Lower lobe of right lung (tissue), 2 donors: ENCODE results near the gene PTGES2. TPM values are rescaled to one million over a fixed set of nuclear protein-coding genes. Genes with fewer than 3 reads are reported as not detected.

ENCODE experiments used
- ATAC-seq, 2 donors: fragments of 200-7000 bp; cut with Tn5 transposase; one replicate each; pipeline ENCODE4 v1.9.1; 2020 to 2022; ENCODE audit warnings: mild to moderate bottlenecking in 2 of 2, moderate library complexity in 2 of 2
- DNase-seq: peaks from one replicate; pipeline ENCODE4 v3.0.0-alpha.2; 2020
- H3K27ac ChIP-seq: fragments of 200-600 bp; one replicate; pipeline ENCODE4 v1.8.0; 2022
- H3K27me3 ChIP-seq: fragments of 200-600 bp; one replicate; pipeline ENCODE4 v1.8.0; 2022; ENCODE audit warnings: low read depth
- H3K36me3 ChIP-seq: fragments of 200-600 bp; one replicate; pipeline ENCODE4 v1.8.0; 2022; ENCODE audit warnings: mild to moderate bottlenecking
- H3K4me1 ChIP-seq: fragments of 200-600 bp; one replicate; pipeline ENCODE4 v1.8.0; 2022
- H3K4me3 ChIP-seq: fragments of 200-600 bp; one replicate; pipeline ENCODE4 v1.8.0; 2022; ENCODE audit warnings: mild to moderate bottlenecking
- H3K9me3 ChIP-seq: fragments of 200-600 bp; one replicate; pipeline ENCODE4 v1.8.0; 2022
- CTCF ChIP-seq: fragments of 200-600 bp; IDR thresholded peaks from one replicate; pipeline ENCODE4 v1.8.0; 2022; ENCODE audit warnings: antibody characterized with exemption, mild to moderate bottlenecking
- intact Hi-C: fragments of 100-400 bp; cut with DNase I; formaldehyde crosslinking; loops from one replicate; pipeline ENCODE4 v1.11.0; 2022
- total RNA-seq: library from RNA; stranded (reverse); fragmentation: NEBNext Ultra II Directional; extraction: Animal tissue kit (Norgen Biotek cat#: 25700); gene quantifications from one replicate; pipeline ENCODE4 v1.2.1, GENCODE V29; 2021
- donor health status: DM: no; HTN: yes; CAD: no; lungs with severe emphysema.

Gene PTGES2
- total RNA-seq, 1 donor from 2014 or later = 30.6 TPM

GRCh38 chr9:128159784-128160602 lies 32.5 kb upstream of the PTGES2 start, which contains the start of gene BBLN:
TSS of gene BBLN (plus strand) at chr9:128160265. CDS start at chr9:128160408, 143 bp downstream.
- Histone ChIP-seq H3K9me3 (no peaks in the 10 kb centered on the region), H3K27ac (peak within 1 kb of the TSS; percentile 78), H3K36me3 (peaks cover 22% of the 10 kb centered on the region), H3K4me1 (peaks cover 18% of the 10 kb centered on the region), H3K27me3 (no peaks in the 10 kb centered on the region), H3K4me3 (peak within 1 kb of the TSS; percentile 81)
- DNase-seq (peak; percentile 95), ATAC-seq (peak; percentile 97 to 98)
- no peak for TF ChIP-seq CTCF
- intact Hi-C loops = no loop called here

GRCh38 chr9:128159522-128159783 lies 31.9 kb upstream of the PTGES2 start:
- H3K27ac ChIP-seq = peak overlapping the region; percentile 78
- TF ChIP-seq CTCF = no peak
- peaks cover 18% of the 10 kb centered on the region for H3K4me1 ChIP-seq
- peak; percentile 7 to 20 for ATAC-seq
- H3K4me3 ChIP-seq = peak overlapping the region; percentile 81
- H3K27me3 ChIP-seq = no peaks in the 10 kb centered on the region
- intact Hi-C loops = no loop called here
- H3K9me3 ChIP-seq = no peaks in the 10 kb centered on the region
- DNase-seq = no peak
- peaks cover 17% of the 10 kb centered on the region for H3K36me3 ChIP-seq

- H3K4me3 ChIP-seq = no peak overlapping the region
- ATAC-seq = no peak
- intact Hi-C loops = no loop called here
- H3K9me3 ChIP-seq = no peaks in the 10 kb centered on the region
- TF ChIP-seq CTCF = no peak
- H3K4me1 ChIP-seq = peaks cover 12% of the 10 kb centered on the region
- no peaks in the 10 kb centered on the region for H3K27me3 ChIP-seq
- no peaks in the 10 kb centered on the region for H3K36me3 ChIP-seq
- DNase-seq = peak; percentile 5
- no peak overlapping the region for H3K27ac ChIP-seq
These were observed 28.4 kb upstream of the PTGES2 start for GRCh38 chr9:128155736-128156500.

GRCh38 chr9:128153947-128154695 lies 26.6 kb upstream of the PTGES2 start:
- Histone ChIP-seq H3K4me3 (no peak overlapping the region), H3K4me1 (peaks cover 17% of the 10 kb centered on the region), H3K27ac (no peak overlapping the region), H3K36me3 (no peaks in the 10 kb centered on the region), H3K27me3 (no peaks in the 10 kb centered on the region), H3K9me3 (no peaks in the 10 kb centered on the region)
- ATAC-seq (no peak), DNase-seq (peak; percentile 31)
- no peak for TF ChIP-seq CTCF
- intact Hi-C loops = no loop called here
